IMR-90 (cell line): Measurements from ENCODE around the gene PARVB. TPM values are rescaled to one million over a fixed set of nuclear protein-coding genes. Genes with fewer than 3 reads are reported as not detected.
A peak's percentile ranks its signal among the peaks of the same experiment; 100 is the strongest.

ENCODE experiments used
- MAZ ChIP-seq: IDR thresholded peaks from 2 replicates; pipeline ENCODE4 v1.6.1; 2012; ENCODE audit warnings: low read depth, mild to moderate bottlenecking, low read length, improper control_type of control experiment, moderate library complexity, borderline replicate concordance
- SMC3 ChIP-seq: fragments of 150-350 bp; IDR thresholded peaks from 2 replicates; pipeline ENCODE4 v1.6.1; 2016; ENCODE audit warnings: low read depth, mild to moderate bottlenecking, antibody characterized with exemption, low read length, moderate library complexity
- USF2 ChIP-seq: fragments of 150-350 bp; IDR thresholded peaks from 2 replicates; pipeline ENCODE4 v1.6.1; 2017; ENCODE audit warnings: mild to moderate bottlenecking, antibody characterized with exemption, low read length, low read depth
- polyA plus RNA-seq, 3 experiments: library from polyadenylated mRNA; depleted of rRNA; stranded (reverse); fragments of >200 nt; gene quantifications; 2 replicates each; pipeline ENCODE4 v1.2.3, GENCODE V29; 2012; ENCODE audit warnings: low replicate concordance in 1 of 3
- total RNA-seq: library from RNA; depleted of rRNA; stranded (reverse); fragments of >200 nt; gene quantifications from 2 replicates; pipeline ENCODE4 v1.2.3, GENCODE V29; 2012

Gene PARVB
- total and polyA plus RNA-seq, 2 of the 4 experiments (the other 2 are of a cell fraction) = 44.3 to 53.9 TPM

DNA sequence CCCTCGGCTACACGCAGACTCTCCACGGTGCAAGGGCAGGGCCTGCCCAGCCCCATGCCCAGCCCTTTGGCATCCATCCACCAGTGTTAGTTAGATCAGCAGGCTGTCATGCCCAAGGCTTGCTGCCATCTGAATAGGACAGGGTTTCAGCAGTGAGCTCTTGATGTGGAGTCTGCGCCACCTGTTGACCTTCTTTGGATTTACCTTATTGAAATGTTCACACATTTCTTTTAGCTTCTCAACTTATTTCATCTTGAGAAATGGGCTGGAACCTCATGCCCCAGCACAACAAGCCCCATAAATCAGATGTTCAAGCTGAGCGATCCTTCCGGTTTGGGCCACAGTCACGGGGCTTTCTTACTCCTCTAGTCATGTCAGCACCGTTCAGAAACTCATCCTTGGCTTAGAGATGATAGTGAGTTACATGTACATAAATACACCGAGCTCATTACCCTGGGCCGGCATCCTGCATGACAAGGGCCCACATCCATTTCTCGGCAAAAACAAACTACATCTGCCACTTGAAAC is 61.7 kb downstream of the PARVB start (continued):
- TF ChIP-seq SMC3 (peak; percentile 39; the same call in 1 of the 2 replicates), USF2 (no peak), MAZ (no peak)
